HG02981 (cell line): ENCODE results near the gene DPP10.

ENCODE experiments used
- ATAC-seq: cut with Tn5 transposase; IDR thresholded peaks from one replicate; pipeline ENCODE4 v1.9.1; 2021; ENCODE audit warnings: mild to moderate bottlenecking, moderate library complexity; ENCODE audit not compliant: unreplicated experiment

DPP10 gene

GRCh38 chr2:114789989-114790388 lies 347.5 kb downstream of the DPP10 start:
- ATAC-seq: no peak

GRCh38 chr2:114797540-114797939 lies 355.1 kb downstream of the DPP10 start:
- no peak for ATAC-seq

- ATAC-seq: no peak
Measured at GRCh38 chr2:114797942-114798341, 355.5 kb downstream of the DPP10 start.

- ATAC-seq: no peak
Measured at GRCh38 chr2:114800371-114800770, 357.9 kb downstream of the DPP10 start.

- no peak for ATAC-seq
Measured at GRCh38 chr2:114805195-114805594, 362.8 kb downstream of the DPP10 start.

GRCh38 chr2:114810092-114810491 lies 367.7 kb downstream of the DPP10 start:
- ATAC-seq: no peak

GRCh38 chr2:114812261-114812660 lies 369.8 kb downstream of the DPP10 start:
- ATAC-seq: no peak

GRCh38 chr2:114814355-114814754 lies 371.9 kb downstream of the DPP10 start:
- ATAC-seq: no peak

- no peak for ATAC-seq
Measured at GRCh38 chr2:114821055-114821454, 378.6 kb downstream of the DPP10 start.

- no peak for ATAC-seq
Measured at GRCh38 chr2:114843963-114844362, 401.5 kb downstream of the DPP10 start.

- no peak for ATAC-seq
Measured at GRCh38 chr2:114857196-114857595, 414.8 kb downstream of the DPP10 start.

GRCh38 chr2:114859726-114860510 lies 417.5 kb downstream of the DPP10 start:
- ATAC-seq: no peak

GRCh38 chr2:114862243-114862642 lies 419.8 kb downstream of the DPP10 start:
- ATAC-seq: no peak

- ATAC-seq: no peak
Measured at GRCh38 chr2:114864901-114865300, 422.5 kb downstream of the DPP10 start.

- no peak for ATAC-seq
Measured at GRCh38 chr2:114880046-114880445, 437.6 kb downstream of the DPP10 start.

GRCh38 chr2:114919985-114920384 lies 477.5 kb downstream of the DPP10 start:
- ATAC-seq: no peak

GRCh38 chr2:114922076-114922475 lies 479.6 kb downstream of the DPP10 start:
- no peak for ATAC-seq

- ATAC-seq: no peak
Measured at GRCh38 chr2:114925296-114926255, 483.1 kb downstream of the DPP10 start.

GRCh38 chr2:114926303-114926702 lies 483.9 kb downstream of the DPP10 start:
- ATAC-seq: no peak

- ATAC-seq: no peak
Measured at GRCh38 chr2:114929225-114929624, 486.8 kb downstream of the DPP10 start.

GRCh38 chr2:114933671-114934241 lies 491.3 kb downstream of the DPP10 start:
- no peak for ATAC-seq
